Lower leg skin (tissue), 4 donors: ENCODE measurements around the gene RYR2. TPM values are rescaled to one million over a fixed set of nuclear protein-coding genes. Genes with fewer than 3 reads are reported as not detected.

Source experiments
- DNase-seq, 2 donors: peaks; one replicate each; pipeline ENCODE4 v3.0.0-alpha.2; 2019; ENCODE audit warnings: low spot score in 2 of 2
- H3K4me3 ChIP-seq: fragments of 200-600 bp; sonication (generic); 2 replicates; pipeline ENCODE4 v1.5.1; 2017; ENCODE audit warnings: mild to moderate bottlenecking, low read depth; ENCODE audit not compliant: poor library complexity, severe bottlenecking
- CTCF ChIP-seq, 3 donors: fragments of 450-650 bp; IDR thresholded peaks; one replicate each; pipeline ENCODE4 v1.5.1; 2016; ENCODE audit warnings: antibody characterized with exemption in 3 of 3, mild to moderate bottlenecking in 3 of 3, moderate library complexity in 2 of 3
- POLR2A ChIP-seq, 2 donors: fragments of 450-650 bp; IDR thresholded peaks; one replicate each; pipeline ENCODE4 v1.6.1; 2016 to 2017; ENCODE audit warnings: antibody characterized with exemption in 2 of 2, mild to moderate bottlenecking in 1 of 2, moderate library complexity in 1 of 2
- WGBS, 2 donors: methylation state at CpG; one replicate each; pipeline ENCODE4 v1.1.5; 2018; 5-methylcytosine and 5-hydroxymethylcytosine counted together
- intact Hi-C: fragments of 100-400 bp; cut with DNase I; formaldehyde crosslinking; loops from one replicate; pipeline ENCODE4 v1.15.0; 2023; ENCODE audit warnings: low total_unique reads
- total RNA-seq, 4 donors: library from RNA; depleted of rRNA; stranded (reverse); fragments of >200 nt; gene quantifications; one replicate each; pipeline ENCODE4 v1.1.0, GENCODE V29; 2016

RYR2 gene
- total RNA-seq, 4 donors from 2014 or later: 0.19 to 0.97 (median 0.66) TPM

- intact Hi-C loops: no loop called here
- no peak for DNase-seq
- TF ChIP-seq CTCF (IDR thresholded peaks at IDR 0.05): no peak
- no peak for TF ChIP-seq POLR2A (IDR thresholded peaks at IDR 0.05)
- WGBS, 2 donors: 66% methylated on average over 4 of the region's 4 CpGs
- H3K4me3 ChIP-seq: no peak overlapping the region
Measured at GRCh38 chr1:237296861-237297260, 254.9 kb downstream of the RYR2 start.

GRCh38 chr1:237300642-237301041, 258.7 kb downstream of the RYR2 start:
- WGBS, 2 donors: 84 to 88% methylated on average over 7 of the region's 7 CpGs
- TF ChIP-seq CTCF (IDR thresholded peaks at IDR 0.05) (no peak), POLR2A (IDR thresholded peaks at IDR 0.05) (no peak)
- H3K4me3 ChIP-seq: no peak overlapping the region
- intact Hi-C loops: no loop called here
- no peak for DNase-seq

GRCh38 chr1:237303929-237304328, 261.9 kb downstream of the RYR2 start:
- WGBS, 2 donors: 58 to 64% methylated on average over 1 of the region's 1 CpG
- intact Hi-C loops: no loop called here
- no peak for TF ChIP-seq POLR2A (IDR thresholded peaks at IDR 0.05)
- TF ChIP-seq CTCF (IDR thresholded peaks at IDR 0.05): no peak
- no peak overlapping the region for H3K4me3 ChIP-seq
- DNase-seq: no peak

- no peak for TF ChIP-seq CTCF (IDR thresholded peaks at IDR 0.05)
- TF ChIP-seq POLR2A (IDR thresholded peaks at IDR 0.05): no peak
- 86 to 87% methylated on average over 8 of the region's 8 CpGs for WGBS, 2 donors
Measured at GRCh38 chr1:237306726-237307125, 264.7 kb downstream of the RYR2 start.

GRCh38 chr1:237309595-237310118, 267.7 kb downstream of the RYR2 start:
- TF ChIP-seq CTCF (IDR thresholded peaks at IDR 0.05) (no peak), POLR2A (IDR thresholded peaks at IDR 0.05) (no peak)

More at GRCh38 chr1:237306726-237307125, 264.7 kb downstream of the RYR2 start:
- intact Hi-C loops: no loop called here
- no peak overlapping the region for H3K4me3 ChIP-seq
- no peak for DNase-seq

GRCh38 chr1:237316352-237316751, 274.4 kb downstream of the RYR2 start:
- intact Hi-C loops: no loop called here
- WGBS, 2 donors: 65 to 74% methylated on average over 4 of the region's 4 CpGs
- TF ChIP-seq POLR2A (IDR thresholded peaks at IDR 0.05) (no peak), CTCF (IDR thresholded peaks at IDR 0.05) (no peak)
- H3K4me3 ChIP-seq: no peak overlapping the region
- DNase-seq: no peak

More at GRCh38 chr1:237309595-237310118, 267.7 kb downstream of the RYR2 start:
- 92 to 93% methylated on average over 15 to 29 of the region's 32 CpGs for WGBS, 2 donors
- no peak overlapping the region for H3K4me3 ChIP-seq
- no peak for DNase-seq
- intact Hi-C loops: no loop called here
